Neural crest cell (in vitro differentiated cells): ENCODE data around the gene MPRIP. TPM values are rescaled to one million over a fixed set of nuclear protein-coding genes. Genes with fewer than 3 reads are reported as not detected.

ENCODE experiments used
- DNase-seq: peaks from one replicate; pipeline ENCODE4 v3.0.0; 2021; ENCODE audit warnings: low read depth, mixed read lengths, low spot score
- H3K27ac Mint-ChIP-seq: one replicate; pipeline ENCODE4 v1.8.0; 2021; ENCODE audit warnings: mild to moderate bottlenecking, mixed read lengths; ENCODE audit not compliant: unreplicated experiment
- H3K27me3 Mint-ChIP-seq: 2 replicates; pipeline ENCODE4 v1.8.0; 2021; ENCODE audit warnings: low read depth, mild to moderate bottlenecking, mixed read lengths
- H3K36me3 Mint-ChIP-seq: 2 replicates; pipeline ENCODE4 v1.8.0; 2021; ENCODE audit warnings: low read depth, mild to moderate bottlenecking, mixed read lengths
- H3K4me1 Mint-ChIP-seq: 2 replicates; pipeline ENCODE4 v1.8.0; 2021; ENCODE audit warnings: mixed read lengths
- H3K4me3 Mint-ChIP-seq: one replicate; pipeline ENCODE4 v1.8.0; 2021; ENCODE audit warnings: mild to moderate bottlenecking, mixed read lengths
- H3K9me3 Mint-ChIP-seq: 2 replicates; pipeline ENCODE4 v1.8.0; 2021; ENCODE audit warnings: mixed read lengths
- total RNA-seq: library from RNA; stranded (reverse); gene quantifications from 2 replicates; pipeline ENCODE4 v1.2.1, GENCODE V29; 2021
- TF ChIP-seq, protein P1 (sequence below): fragments of 200-600 bp; sonication (generic); conservative IDR thresholded peaks from 2 replicates; pipeline ENCODE4 v1.5.0; 2021; ENCODE audit warnings: antibody characterized with exemption, mild to moderate bottlenecking

Gene MPRIP
- total RNA-seq, 1 donor from 2014 or later: 241 TPM

DNA sequence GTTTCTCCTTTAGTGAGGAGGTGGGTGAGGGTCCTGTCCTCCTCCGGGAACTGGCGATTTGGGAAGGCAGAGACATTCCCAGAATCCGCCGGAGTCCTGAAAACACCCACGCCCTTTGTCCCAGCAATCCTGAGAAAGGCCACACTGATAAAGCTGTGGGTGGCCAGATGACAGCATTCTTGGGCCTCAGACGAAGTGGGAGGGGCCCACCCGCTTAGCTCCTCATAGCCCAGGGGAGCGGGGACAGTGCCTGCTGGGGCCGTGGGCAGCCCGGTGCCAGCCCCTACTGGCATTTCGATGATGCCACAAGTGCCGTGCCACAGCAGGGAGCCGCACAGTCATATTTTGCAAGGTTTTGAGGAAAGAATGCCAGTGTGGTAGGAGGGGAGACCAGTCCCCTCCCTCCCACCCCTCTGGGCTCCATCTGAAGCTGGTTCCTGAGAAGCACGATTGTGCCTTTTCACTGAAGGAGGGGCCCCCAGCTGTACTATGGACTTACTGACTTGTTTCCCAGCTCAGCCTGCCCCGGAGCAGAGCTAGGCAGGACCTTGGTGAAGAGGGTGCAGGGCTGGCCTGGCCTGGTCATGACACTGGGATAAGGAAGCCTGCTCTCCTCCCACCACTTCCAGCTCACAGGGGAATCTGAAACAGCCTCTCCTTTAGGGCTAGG lies 20.9 kb upstream of the MPRIP start:
- H3K9me3 Mint-ChIP-seq: no peaks in the 10 kb centered on the region
- H3K4me1 Mint-ChIP-seq: peaks cover 12% of the 10 kb centered on the region
- no peaks in the 10 kb centered on the region for H3K27me3 Mint-ChIP-seq
- no peaks in the 10 kb centered on the region for H3K36me3 Mint-ChIP-seq
- no peak for DNase-seq
- no peak overlapping the region for H3K27ac Mint-ChIP-seq
- H3K4me3 Mint-ChIP-seq: no peak overlapping the region
- TF ChIP-seq, protein P1, sequence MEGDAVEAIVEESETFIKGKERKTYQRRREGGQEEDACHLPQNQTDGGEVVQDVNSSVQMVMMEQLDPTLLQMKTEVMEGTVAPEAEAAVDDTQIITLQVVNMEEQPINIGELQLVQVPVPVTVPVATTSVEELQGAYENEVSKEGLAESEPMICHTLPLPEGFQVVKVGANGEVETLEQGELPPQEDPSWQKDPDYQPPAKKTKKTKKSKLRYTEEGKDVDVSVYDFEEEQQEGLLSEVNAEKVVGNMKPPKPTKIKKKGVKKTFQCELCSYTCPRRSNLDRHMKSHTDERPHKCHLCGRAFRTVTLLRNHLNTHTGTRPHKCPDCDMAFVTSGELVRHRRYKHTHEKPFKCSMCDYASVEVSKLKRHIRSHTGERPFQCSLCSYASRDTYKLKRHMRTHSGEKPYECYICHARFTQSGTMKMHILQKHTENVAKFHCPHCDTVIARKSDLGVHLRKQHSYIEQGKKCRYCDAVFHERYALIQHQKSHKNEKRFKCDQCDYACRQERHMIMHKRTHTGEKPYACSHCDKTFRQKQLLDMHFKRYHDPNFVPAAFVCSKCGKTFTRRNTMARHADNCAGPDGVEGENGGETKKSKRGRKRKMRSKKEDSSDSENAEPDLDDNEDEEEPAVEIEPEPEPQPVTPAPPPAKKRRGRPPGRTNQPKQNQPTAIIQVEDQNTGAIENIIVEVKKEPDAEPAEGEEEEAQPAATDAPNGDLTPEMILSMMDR: no peak

DNA sequence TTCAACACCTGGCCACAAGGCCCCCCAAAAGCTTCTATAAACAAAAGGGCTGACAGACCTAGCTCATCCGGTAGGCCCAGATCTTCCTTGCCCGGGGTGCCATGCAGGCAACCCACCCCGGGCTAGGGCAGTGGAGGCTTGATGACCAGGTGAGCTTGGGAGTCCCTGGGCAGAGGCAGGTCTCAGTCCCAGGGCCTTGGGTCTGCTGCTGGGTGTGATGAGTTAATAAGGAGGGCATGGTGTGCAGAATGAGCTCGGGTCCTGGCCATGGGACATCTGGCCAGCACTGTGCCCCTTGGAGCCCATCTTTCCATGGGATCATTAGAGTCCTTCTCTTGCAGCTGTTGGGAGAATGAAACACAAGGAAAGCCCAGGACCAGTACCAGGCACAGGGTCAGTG lies 20.2 kb upstream of the MPRIP start:
- peaks cover 12% of the 10 kb centered on the region for H3K4me1 Mint-ChIP-seq
- TF ChIP-seq, protein P1: no peak
- H3K27me3 Mint-ChIP-seq: no peaks in the 10 kb centered on the region
- no peak overlapping the region for H3K4me3 Mint-ChIP-seq
- H3K36me3 Mint-ChIP-seq: no peaks in the 10 kb centered on the region
- no peak for DNase-seq
- H3K27ac Mint-ChIP-seq: no peak overlapping the region
- H3K9me3 Mint-ChIP-seq: no peaks in the 10 kb centered on the region

DNA sequence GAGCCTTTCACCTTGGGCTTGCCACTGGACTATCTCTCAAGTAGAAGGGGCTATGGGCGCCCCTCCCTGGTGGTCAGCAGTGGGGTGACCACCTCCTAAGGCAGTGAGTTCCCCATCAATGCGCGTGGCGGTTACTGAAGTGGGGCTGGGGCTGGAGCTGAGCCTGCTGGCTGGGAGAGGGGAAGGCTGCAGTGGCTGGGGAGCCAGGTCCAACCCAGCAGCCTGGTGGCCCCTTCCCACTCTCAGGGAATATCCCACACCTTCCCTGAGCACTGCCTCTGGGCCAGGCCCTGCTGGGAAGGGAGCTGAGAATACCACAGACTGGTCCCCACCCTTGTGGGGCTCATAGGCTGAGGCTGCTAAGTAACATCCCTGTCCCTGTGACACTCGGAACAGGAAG lies 19.8 kb upstream of the MPRIP start:
- H3K36me3 Mint-ChIP-seq: no peaks in the 10 kb centered on the region
- no peaks in the 10 kb centered on the region for H3K27me3 Mint-ChIP-seq
- TF ChIP-seq, protein P1: no peak
- no peak overlapping the region for H3K4me3 Mint-ChIP-seq
- no peak for DNase-seq
- no peaks in the 10 kb centered on the region for H3K9me3 Mint-ChIP-seq
- H3K27ac Mint-ChIP-seq: no peak overlapping the region
- H3K4me1 Mint-ChIP-seq: peaks cover 12% of the 10 kb centered on the region

DNA sequence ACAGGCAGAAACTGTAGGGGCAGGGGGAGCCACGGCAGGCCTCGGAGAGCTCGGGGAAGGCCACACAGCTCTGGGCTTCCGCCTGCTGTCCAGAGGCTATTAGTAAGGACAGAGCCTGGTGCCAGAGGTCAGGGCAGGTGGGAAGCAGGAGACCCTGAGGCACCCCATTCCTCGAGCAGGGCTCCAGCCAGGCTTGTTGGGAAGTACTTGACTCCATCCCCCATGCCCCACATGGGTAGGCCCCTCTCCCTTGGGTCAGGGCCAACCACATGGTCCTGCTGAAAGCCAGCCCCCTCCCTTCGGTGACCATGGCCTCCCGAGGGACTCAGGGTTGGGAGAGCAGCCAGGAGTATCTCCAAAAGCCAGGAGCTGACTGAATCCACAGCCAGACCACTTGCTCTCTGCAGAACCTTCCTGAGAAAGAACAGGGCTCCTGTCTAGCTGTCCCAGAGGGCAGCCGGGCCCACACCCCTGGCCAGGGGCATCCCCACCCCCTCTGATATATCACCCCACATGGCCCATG lies 17.4 kb upstream of the MPRIP start:
- no peaks in the 10 kb centered on the region for H3K36me3 Mint-ChIP-seq
- H3K27me3 Mint-ChIP-seq: no peaks in the 10 kb centered on the region
- no peaks in the 10 kb centered on the region for H3K9me3 Mint-ChIP-seq
- no peak overlapping the region for H3K4me3 Mint-ChIP-seq
- DNase-seq: no peak
- H3K4me1 Mint-ChIP-seq: peaks cover 28% of the 10 kb centered on the region
- TF ChIP-seq, protein P1: no peak
- no peak overlapping the region for H3K27ac Mint-ChIP-seq

DNA sequence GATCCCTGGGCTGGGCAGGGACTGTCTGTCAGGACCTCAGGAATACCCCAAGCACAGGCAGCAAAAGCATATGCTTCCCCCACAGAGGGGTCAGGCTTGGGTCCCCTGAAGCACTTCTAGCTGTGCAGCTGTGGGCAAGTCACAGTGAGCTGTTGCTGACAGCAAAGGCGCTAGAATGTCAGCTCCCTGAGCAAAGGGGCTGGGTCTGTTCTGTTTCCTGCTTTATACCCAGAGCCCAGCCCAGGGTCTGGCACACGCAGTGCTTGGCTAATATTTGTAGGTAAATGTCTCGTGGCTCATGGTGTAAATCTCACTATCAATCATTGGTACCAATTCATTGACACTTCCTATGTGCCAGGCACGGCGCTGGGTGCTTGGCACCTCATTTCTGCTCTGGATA lies 16.6 kb upstream of the MPRIP start:
- TF ChIP-seq, protein P1: no peak
- H3K36me3 Mint-ChIP-seq: no peaks in the 10 kb centered on the region
- no peaks in the 10 kb centered on the region for H3K27me3 Mint-ChIP-seq
- no peaks in the 10 kb centered on the region for H3K9me3 Mint-ChIP-seq
- DNase-seq: no peak
- H3K4me3 Mint-ChIP-seq: no peak overlapping the region
- H3K4me1 Mint-ChIP-seq: peaks cover 32% of the 10 kb centered on the region
- no peak overlapping the region for H3K27ac Mint-ChIP-seq
